Ovary (tissue), 9 donors: ENCODE measurements around the gene CHMP6. TPM values are rescaled to one million over a fixed set of nuclear protein-coding genes. Genes with fewer than 3 reads are reported as not detected.

Source experiments
- DNase-seq, 5 donors: peaks; one replicate each; pipeline ENCODE4 v3.0.0-alpha.2; 2019 to 2020
- H3K27ac ChIP-seq, 2 donors: fragments of 200-600 bp; one replicate each; pipeline versions ENCODE4 v1.5.1 to v1.8.0; 2019 to 2022
- H3K27me3 ChIP-seq: fragments of 200-600 bp; one replicate; pipeline ENCODE4 v1.8.0; 2022
- H3K36me3 ChIP-seq: fragments of 200-600 bp; sonication (generic); one replicate; pipeline ENCODE4 v1.5.1; 2019
- H3K4me1 ChIP-seq: one replicate; pipeline ENCODE4 v1.8.1; 2013; ENCODE audit warnings: mild to moderate bottlenecking, moderate library complexity; ENCODE audit not compliant: insufficient read depth
- H3K4me3 ChIP-seq: fragments of 200-600 bp; sonication (generic); one replicate; pipeline ENCODE4 v1.5.1; 2017
- H3K9me3 ChIP-seq, 2 donors: fragments of 200-600 bp in 1 of 2; sonication (generic) in 1 of 2; one replicate each; pipeline versions ENCODE4 v1.5.1 to v1.8.1; 2013 to 2019; ENCODE audit warnings: mild to moderate bottlenecking in 1 of 2, moderate library complexity in 1 of 2
- EP300 ChIP-seq: sonication (generic); formaldehyde crosslinking; IDR thresholded peaks from one replicate; pipeline ENCODE4 v1.6.1; 2017; ENCODE audit warnings: antibody characterized with exemption
- POLR2A ChIP-seq: fragments of 450-650 bp; IDR thresholded peaks from one replicate; pipeline ENCODE4 v1.6.1; 2017; ENCODE audit warnings: antibody characterized with exemption, mild to moderate bottlenecking, moderate library complexity
- WGBS, 3 donors: extraction: QIAGEN DNeasy Blood & Tissue Kit in 1 of 3; methylation state at CpG; one replicate each; pipeline versions ENCODE4 v1.1.5 to v1.1.7; 2013 to 2017; 5-methylcytosine and 5-hydroxymethylcytosine counted together
- intact Hi-C, 4 donors: fragments of 100-400 bp; cut with DNase I; formaldehyde crosslinking; loops; one replicate each; pipeline versions ENCODE4 v1.11.0 to v1.15.1; 2022 to 2023
- polyA plus RNA-seq, 2 donors: library from polyadenylated mRNA; stranded (reverse); fragments of 200-250 nt in 1 of 2; fragments of 350-450 nt in 1 of 2; fragmentation: Illumina TruSeq in 1 of 2; extraction: RNeasy Lipid Tissue Mini Kit (QIAGEN cat#74804) in 1 of 2; gene quantifications; one replicate each; pipeline ENCODE4 v1.2.3, GENCODE V29; 2013 to 2014
- total RNA-seq, 7 donors: library from RNA; depleted of rRNA in 2 of 7; stranded (reverse); fragments of >200 nt in 2 of 7; fragmentation: NEBNext Ultra II Directional in 3 of 7; extraction: Animal tissue kit (Norgen Biotek cat#: 25700) in 3 of 7; gene quantifications; one replicate each; pipeline versions ENCODE4 v1.1.0 to v1.2.4, GENCODE V29; 2016 to 2023
- TF ChIP-seq, protein P1 (sequence below), 3 donors: fragments of 450-650 bp in 2 of 3; fragments of 200-600 bp in 1 of 3; IDR thresholded peaks; one replicate each; pipeline versions ENCODE4 v1.5.1 to v1.8.0; 2016 to 2022; ENCODE audit warnings: antibody characterized with exemption in 3 of 3, mild to moderate bottlenecking in 1 of 3
- donor health status: DM: no; HTN: no; CAD: no; lungs with moderate emphysema.
- donor health status: DM: no; HTN: no; CAD: no.
- donor health status: Bipolar disorder and iron deficiency.
- donor health status: DM: yes; HTN: yes; CAD: no.
- donor health status: DM: no; HTN: no; CAD: no.
- donor health status: DM: yes; HTN: yes; CAD: no.

The CHMP6 gene
- total and polyA plus RNA-seq, 9 donors = 18.5 to 29.7 (median 26.5) TPM

DNA sequence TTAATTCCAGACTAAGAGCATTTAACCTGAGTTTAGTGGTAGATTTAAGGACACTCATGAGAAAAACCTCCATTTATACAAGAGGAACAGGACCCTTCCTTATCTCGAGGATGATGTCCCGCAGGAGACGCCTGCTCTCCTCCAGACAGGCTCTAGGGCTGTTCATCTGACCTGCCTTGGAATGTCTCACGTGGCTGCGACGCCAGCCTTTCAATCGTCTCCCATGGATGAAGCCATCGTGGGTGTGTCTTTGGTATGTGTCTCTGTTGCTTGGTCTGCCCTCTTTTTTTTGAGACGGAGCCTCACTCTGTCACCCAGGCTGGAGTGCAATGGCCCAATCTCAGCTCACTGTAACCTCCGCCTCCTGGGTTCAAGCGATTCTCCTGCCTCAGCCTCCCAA, 16.5 kb downstream of the CHMP6 start:
- Histone ChIP-seq H3K36me3 (no peaks in the 10 kb centered on the region), H3K4me3 (no peak overlapping the region), H3K27me3 (no peaks in the 10 kb centered on the region), H3K9me3 (no peaks in the 10 kb centered on the region), H3K4me1 (peaks cover 2% of the 10 kb centered on the region), H3K27ac (no peak overlapping the region)
- WGBS, 3 donors = 73 to 78% (median 75%) methylated on average over 11 of the region's 11 CpGs
- no peak for DNase-seq
- TF ChIP-seq POLR2A (no peak), EP300 (no peak)
- TF ChIP-seq, protein P1, sequence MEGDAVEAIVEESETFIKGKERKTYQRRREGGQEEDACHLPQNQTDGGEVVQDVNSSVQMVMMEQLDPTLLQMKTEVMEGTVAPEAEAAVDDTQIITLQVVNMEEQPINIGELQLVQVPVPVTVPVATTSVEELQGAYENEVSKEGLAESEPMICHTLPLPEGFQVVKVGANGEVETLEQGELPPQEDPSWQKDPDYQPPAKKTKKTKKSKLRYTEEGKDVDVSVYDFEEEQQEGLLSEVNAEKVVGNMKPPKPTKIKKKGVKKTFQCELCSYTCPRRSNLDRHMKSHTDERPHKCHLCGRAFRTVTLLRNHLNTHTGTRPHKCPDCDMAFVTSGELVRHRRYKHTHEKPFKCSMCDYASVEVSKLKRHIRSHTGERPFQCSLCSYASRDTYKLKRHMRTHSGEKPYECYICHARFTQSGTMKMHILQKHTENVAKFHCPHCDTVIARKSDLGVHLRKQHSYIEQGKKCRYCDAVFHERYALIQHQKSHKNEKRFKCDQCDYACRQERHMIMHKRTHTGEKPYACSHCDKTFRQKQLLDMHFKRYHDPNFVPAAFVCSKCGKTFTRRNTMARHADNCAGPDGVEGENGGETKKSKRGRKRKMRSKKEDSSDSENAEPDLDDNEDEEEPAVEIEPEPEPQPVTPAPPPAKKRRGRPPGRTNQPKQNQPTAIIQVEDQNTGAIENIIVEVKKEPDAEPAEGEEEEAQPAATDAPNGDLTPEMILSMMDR (IDR thresholded peaks at IDR 0.05) = no peak
- intact Hi-C loops = no loop called here

DNA sequence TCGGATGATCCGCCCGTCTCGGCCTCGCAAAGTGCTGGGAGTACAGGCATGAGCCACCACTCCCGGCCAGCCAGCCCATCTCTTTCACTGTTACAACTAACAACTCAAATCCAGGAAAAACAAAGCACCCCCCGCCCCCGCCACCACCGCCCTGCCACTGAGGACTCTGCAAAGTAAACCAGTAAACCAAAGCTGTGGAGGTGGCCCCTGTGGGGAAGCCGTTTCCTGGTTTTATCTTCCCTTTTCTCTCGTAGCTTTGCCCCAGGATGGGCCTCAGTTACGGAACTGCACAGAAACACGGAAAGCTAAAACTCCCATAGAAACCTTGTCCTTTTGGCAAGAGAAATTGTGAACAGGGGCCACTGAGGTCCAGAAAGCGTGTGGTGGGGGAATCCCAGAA, 17.5 kb downstream of the CHMP6 start:
- TF ChIP-seq POLR2A (no peak), EP300 (no peak)
- TF ChIP-seq, protein P1 (IDR thresholded peaks at IDR 0.05) = no peak
- no peak overlapping the region for H3K4me3 ChIP-seq

DNA sequence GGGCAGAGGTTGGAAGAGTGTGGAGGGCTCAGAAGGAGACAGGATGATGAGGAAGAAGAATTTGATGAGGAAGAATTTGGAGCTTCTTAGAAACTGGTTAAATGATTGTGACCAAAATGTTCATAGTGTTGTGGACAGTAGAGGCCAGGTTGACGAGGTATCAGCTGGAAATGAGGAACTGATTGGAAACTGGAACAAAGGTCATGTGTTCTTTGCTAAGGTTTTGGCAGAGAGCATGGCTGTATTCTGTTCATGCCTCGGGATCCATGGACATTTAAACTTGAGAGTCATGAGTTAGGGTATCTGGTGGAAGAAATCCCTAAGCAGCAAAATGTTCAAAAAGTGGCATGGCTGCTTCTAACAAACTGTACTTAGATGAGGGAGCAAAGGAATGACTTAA, 19.3 kb downstream of the CHMP6 start:
- whole genome bisulfite sequencing, 3 donors = 80 to 94% (median 83%) methylated on average over 2 of the region's 2 CpGs
- no peak for DNase-seq
- intact Hi-C loops = no loop called here

More for the DNA sequence above, 17.5 kb downstream of the CHMP6 start:
- H3K27me3 ChIP-seq = no peaks in the 10 kb centered on the region
- H3K36me3 ChIP-seq = no peaks in the 10 kb centered on the region
- no peak for DNase-seq
- intact Hi-C loops = no loop called here
- 86 to 92% (median 90%) methylated on average over 14 of the region's 14 CpGs for WGBS, 3 donors
- H3K9me3 ChIP-seq = no peaks in the 10 kb centered on the region
- H3K27ac ChIP-seq = no peak overlapping the region
- H3K4me1 ChIP-seq = peaks cover 2% of the 10 kb centered on the region

DNA sequence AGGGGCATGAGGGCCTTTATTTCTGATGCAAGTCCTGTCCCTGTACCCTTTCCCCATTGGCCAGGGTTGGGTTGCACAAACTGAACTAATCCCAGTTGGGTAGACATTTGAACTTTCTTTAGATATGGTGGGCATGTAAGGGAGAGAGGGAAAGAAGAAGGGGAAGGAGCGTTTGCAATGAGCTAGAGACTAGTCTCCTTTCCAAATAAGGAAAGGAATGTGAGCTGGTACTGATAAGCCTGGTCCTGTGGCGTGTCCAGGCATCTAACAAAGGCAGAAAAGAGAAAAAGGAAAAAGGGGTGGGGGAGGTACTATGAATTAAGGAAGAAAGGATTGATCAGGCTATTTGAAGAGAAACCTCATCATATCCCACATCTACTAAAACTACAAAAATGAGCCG, 20.3 kb downstream of the CHMP6 start:
- Histone ChIP-seq H3K36me3 (no peaks in the 10 kb centered on the region), H3K9me3 (no peaks in the 10 kb centered on the region), H3K27ac (no peak overlapping the region), H3K27me3 (no peaks in the 10 kb centered on the region), H3K4me3 (no peak overlapping the region), H3K4me1 (no peaks in the 10 kb centered on the region)
- no peak for DNase-seq
- TF ChIP-seq, protein P1 (IDR thresholded peaks at IDR 0.05) = no peak
- TF ChIP-seq EP300 = no peak
- no peak for TF ChIP-seq POLR2A
- WGBS, 3 donors = 39 to 47% (median 45%) methylated on average over 3 of the region's 3 CpGs
- intact Hi-C loops = no loop called here

More for the DNA sequence above, 19.3 kb downstream of the CHMP6 start:
- Histone ChIP-seq H3K27ac (no peak overlapping the region), H3K4me1 (no peaks in the 10 kb centered on the region), H3K36me3 (no peaks in the 10 kb centered on the region), H3K4me3 (no peak overlapping the region), H3K27me3 (no peaks in the 10 kb centered on the region), H3K9me3 (no peaks in the 10 kb centered on the region)
- TF ChIP-seq POLR2A (no peak), EP300 (no peak)
- TF ChIP-seq, protein P1 (IDR thresholded peaks at IDR 0.05) = no peak
